Activated CD8-positive, alpha-beta memory T cell treated with anti-CD3 and anti-CD28 coated beads, Interleukin-2, amount 10 ng/mL, durations not matched to agents 7 days and 5 days (primary cell): ENCODE measurements around the gene TAS1R3. TPM values are rescaled to one million over a fixed set of nuclear protein-coding genes. Genes with fewer than 3 reads are reported as not detected.

ENCODE experiments used
- ATAC-seq: fragments of 150-1000 bp; cut with Tn5 transposase; one replicate; pipeline ENCODE4 v1.10.0; 2021; ENCODE audit warnings: moderate library complexity
- CTCF ChIA-PET: fragments of 350-600 bp; sonication (Branson Sonifier 250); formaldehyde crosslinking; loops from one replicate; lab custom pipeline; 2021; ENCODE audit warnings: antibody characterized with exemption; lab: Charles Lee
- DNase-seq: peaks from one replicate; pipeline ENCODE4 v3.0.0-alpha.2; 2020
- H3K27ac Mint-ChIP-seq: one replicate; pipeline ENCODE4 v1.8.0; 2021; ENCODE audit warnings: mild to moderate bottlenecking, mixed read lengths
- H3K27me3 Mint-ChIP-seq: one replicate; pipeline ENCODE4 v1.8.0; 2021; ENCODE audit warnings: mixed read lengths
- H3K36me3 Mint-ChIP-seq: one replicate; pipeline ENCODE4 v1.8.0; 2021; ENCODE audit warnings: mild to moderate bottlenecking, mixed read lengths
- H3K4me1 Mint-ChIP-seq: one replicate; pipeline ENCODE4 v1.8.0; 2021; ENCODE audit warnings: mixed read lengths
- H3K4me3 Mint-ChIP-seq: one replicate; pipeline ENCODE4 v1.8.0; 2021; ENCODE audit warnings: mild to moderate bottlenecking, moderate library complexity, mixed read lengths
- H3K9me3 Mint-ChIP-seq: one replicate; pipeline ENCODE4 v1.8.0; 2022; ENCODE audit warnings: low read depth, mixed read lengths
- total RNA-seq, 2 experiments: library from RNA; stranded (reverse); gene quantifications; one replicate each; pipeline ENCODE4 v1.2.3, GENCODE V29; 2021

TAS1R3 gene
- total RNA-seq, 2 experiments from 2014 or later: 0.77 to 0.82 TPM

DNA sequence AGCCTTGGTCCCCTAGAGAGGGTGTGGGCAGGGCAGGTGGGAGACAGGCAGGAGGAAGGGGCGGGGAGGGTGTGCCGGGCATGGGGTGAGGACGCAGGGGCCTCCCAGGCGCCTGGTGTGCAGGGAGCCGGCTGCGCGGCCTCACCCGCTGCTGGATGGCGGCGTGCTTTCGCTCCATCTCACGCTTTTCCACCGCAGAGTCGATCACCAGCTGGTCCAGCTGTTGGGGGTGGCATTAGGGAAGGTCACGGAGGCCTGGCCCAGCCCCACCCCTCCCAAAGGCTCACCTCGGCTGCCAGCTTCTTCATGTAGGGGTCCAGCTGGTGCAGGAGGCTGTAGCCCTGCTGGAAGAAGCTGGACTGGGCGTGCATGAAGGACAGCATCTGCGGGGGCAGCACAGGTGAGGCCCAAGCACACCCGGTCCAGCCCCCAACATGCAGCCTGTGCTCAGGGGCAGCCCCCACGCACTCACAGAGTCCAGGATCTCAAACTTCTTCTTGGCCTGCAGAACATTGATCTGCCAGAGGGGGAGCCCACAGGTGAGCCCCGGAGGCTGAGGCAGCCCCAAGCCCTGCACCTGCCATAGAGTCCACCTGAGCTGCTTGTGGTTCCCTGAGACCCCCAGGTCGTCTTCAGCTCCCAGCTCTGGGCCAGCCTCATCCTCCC, 31.3 kb upstream of the TAS1R3 start:
- DNase-seq (no peak), ATAC-seq (peak; percentile 63)
- H3K36me3 Mint-ChIP-seq: no peaks in the 10 kb centered on the region
- no peak overlapping the region for H3K4me3 Mint-ChIP-seq
- H3K9me3 Mint-ChIP-seq: no peaks in the 10 kb centered on the region
- no peaks in the 10 kb centered on the region for H3K27me3 Mint-ChIP-seq
- peaks cover 3% of the 10 kb centered on the region for H3K4me1 Mint-ChIP-seq
- CTCF ChIA-PET: interaction anchor here (1.0 to 1.2 kb wide), 4 partner anchors 13 to 178 kb away, joined by 3 read pairs; no protein-coding TSS in a partner anchor
- no peak overlapping the region for H3K27ac Mint-ChIP-seq

DNA sequence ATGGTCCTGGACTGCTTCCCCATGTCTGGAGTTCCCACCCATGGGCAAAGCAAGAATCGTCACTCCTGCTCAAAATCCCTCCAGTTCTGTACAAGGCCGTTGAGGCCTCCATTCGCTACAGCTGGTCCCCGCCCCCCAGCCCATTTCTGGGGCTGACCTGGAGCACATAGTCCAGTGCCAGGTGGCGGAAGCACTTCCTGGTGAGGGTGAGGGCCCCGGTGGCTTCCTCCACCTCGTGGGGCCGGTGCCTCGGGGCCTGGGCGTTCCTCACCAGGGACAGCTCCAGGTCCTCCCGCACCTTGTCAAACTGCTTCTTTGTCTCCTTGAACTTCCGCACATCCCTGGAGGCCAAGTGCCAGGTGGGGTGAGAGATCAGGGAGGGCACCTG, 30.7 kb upstream of the TAS1R3 start:
- CTCF ChIA-PET: interaction anchor here (1.0 to 1.2 kb wide), 4 partner anchors 13 to 178 kb away, joined by 3 read pairs; no protein-coding TSS in a partner anchor
- DNase-seq: no peak
- Mint-ChIP-seq H3K4me1 (peaks cover 5% of the 10 kb centered on the region), H3K4me3 (no peak overlapping the region), H3K27ac (no peak overlapping the region), H3K27me3 (no peaks in the 10 kb centered on the region), H3K9me3 (no peaks in the 10 kb centered on the region), H3K36me3 (no peaks in the 10 kb centered on the region)
- no peak for ATAC-seq

DNA sequence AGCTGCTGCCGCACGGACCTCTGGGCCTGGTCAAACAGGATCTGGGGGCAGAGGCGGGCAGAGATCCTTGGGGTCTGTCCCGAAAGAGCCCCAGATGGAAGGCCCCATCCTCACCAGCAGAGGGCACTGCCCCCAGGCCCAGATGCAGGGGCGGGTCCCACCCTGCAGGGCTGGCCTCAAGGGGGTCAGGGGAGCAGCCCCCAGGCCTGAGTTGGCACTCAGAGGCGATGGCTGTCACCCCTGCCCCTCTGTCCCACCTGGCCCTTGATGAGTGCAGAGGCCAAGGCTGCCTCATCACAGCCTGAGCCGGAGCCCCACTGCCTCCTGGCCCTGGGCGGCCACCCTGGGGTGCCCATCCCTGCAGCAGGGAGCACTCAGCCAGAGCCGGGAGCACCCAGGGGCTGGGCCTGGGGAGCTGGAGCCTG, 29.1 kb upstream of the TAS1R3 start:
- no peak for ATAC-seq
- Mint-ChIP-seq H3K9me3 (no peaks in the 10 kb centered on the region), H3K27ac (no peak overlapping the region), H3K4me3 (no peak overlapping the region), H3K36me3 (no peaks in the 10 kb centered on the region), H3K27me3 (no peaks in the 10 kb centered on the region), H3K4me1 (peaks cover 17% of the 10 kb centered on the region)
- CTCF ChIA-PET: no interaction called here
- DNase-seq: no peak

DNA sequence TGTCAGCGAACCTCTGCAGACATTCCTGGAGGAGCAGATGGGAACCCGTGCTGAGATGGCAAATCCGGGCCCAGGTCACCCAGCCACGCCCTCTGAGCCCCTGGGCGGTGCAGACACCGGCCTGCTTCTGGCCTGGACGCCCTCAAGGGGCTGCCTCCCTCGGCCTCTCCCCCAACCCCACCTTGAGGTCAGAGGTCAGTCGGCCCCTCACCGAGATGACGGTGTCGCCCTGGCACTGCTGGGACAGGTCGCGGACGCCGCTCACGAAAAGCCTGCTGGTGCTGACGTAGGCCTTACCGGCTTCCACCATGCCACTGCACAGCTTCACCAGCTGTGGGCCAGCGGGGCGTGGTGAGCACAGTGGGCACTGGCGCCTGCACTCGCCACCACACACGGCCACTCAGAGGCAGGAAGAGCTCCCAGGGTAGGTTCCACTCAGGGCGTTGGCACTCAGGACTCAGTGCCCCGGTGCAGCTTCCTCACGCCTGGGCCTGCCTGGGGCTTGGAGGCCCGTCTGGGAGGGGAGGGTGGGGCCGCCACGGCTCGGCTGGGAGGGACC, 28.1 kb upstream of the TAS1R3 start:
- Mint-ChIP-seq H3K4me1 (peaks cover 19% of the 10 kb centered on the region), H3K27ac (no peak overlapping the region), H3K9me3 (no peaks in the 10 kb centered on the region), H3K27me3 (no peaks in the 10 kb centered on the region), H3K4me3 (no peak overlapping the region), H3K36me3 (no peaks in the 10 kb centered on the region)
- DNase-seq (no peak), ATAC-seq (no peak)
- CTCF ChIA-PET: no interaction called here

DNA sequence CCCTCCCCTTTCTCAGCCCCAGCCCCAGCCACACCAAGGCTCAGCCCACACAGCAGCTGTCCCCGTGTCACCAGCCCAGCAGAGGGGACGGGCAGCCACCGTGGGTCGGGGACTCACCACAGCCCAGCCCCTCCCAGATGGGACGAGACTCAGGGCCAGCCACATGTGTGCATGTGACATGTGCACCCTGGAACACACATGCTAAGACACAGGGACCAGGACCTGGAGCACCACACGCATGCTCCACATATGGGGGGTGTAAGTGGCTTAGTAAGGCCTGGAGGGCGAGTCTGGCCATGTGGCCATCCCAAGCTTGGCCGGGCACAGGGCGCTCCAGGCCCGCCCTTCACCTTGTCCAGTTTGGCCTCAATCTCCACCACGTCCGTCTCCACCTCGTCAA, 27.3 kb upstream of the TAS1R3 start:
- Mint-ChIP-seq H3K9me3 (no peaks in the 10 kb centered on the region), H3K4me1 (peaks cover 19% of the 10 kb centered on the region), H3K27ac (no peak overlapping the region), H3K4me3 (no peak overlapping the region), H3K27me3 (no peaks in the 10 kb centered on the region), H3K36me3 (no peaks in the 10 kb centered on the region)
- ATAC-seq (no peak), DNase-seq (no peak)
- CTCF ChIA-PET: interaction anchor here (2.2 kb wide), 1 partner anchor 181 kb away, joined by 20 read pairs; no protein-coding TSS in a partner anchor

DNA sequence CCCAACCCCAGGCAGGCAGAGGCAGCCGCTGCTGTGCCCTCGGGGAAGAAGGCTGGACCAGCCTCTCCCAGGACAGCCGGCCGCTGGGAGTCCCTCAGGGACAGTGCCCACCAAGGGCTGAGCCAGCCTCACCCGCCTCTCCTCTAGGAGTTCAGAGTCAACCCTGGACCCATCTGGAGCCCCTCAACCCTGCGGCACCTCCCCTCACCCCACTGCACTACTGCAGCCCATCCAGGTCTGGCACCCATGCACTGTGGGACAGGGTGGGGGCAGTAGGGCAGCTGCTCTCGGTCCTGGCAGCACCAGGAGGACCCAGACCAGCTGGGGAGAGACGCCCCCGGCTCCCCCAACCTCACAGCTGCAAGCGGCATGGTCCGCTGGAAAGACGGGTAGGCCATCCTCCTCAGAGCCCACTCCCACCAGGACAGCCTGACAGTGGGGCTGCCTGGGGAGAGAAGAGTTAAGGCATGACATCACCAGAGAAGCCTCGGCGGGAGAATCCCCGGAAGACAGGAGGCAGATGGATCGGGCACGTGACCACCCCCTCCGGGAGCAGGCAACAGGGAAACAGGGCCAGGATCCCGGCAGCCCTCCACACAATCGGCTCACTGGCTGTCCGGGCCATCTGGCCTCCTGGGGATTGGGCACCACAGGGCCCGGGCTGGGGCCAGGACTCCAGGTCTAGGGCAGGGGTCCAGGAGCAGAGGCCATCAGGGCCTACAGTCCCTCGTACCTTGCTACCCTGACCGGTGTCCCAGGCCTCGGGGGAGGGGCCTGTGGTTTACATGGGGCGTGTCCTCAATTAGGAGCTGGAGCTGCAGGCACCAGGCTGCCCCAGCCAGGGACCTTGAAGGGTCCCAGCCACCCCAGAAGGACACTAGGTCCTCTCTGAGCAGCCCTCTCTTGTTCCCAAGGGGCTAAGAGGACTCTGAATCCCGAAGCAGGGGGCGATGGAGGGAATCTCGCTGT, 26.5 kb upstream of the TAS1R3 start:
- Mint-ChIP-seq H3K9me3 (no peaks in the 10 kb centered on the region), H3K4me3 (peak overlapping the region; percentile 85), H3K36me3 (no peaks in the 10 kb centered on the region), H3K27ac (peak overlapping the region; percentile 92), H3K4me1 (peaks cover 19% of the 10 kb centered on the region), H3K27me3 (no peaks in the 10 kb centered on the region)
- DNase-seq (no peak), ATAC-seq (no peak)
- CTCF ChIA-PET: interaction anchor here (0.6 to 2.2 kb wide), 12 partner anchors 8 to 241 kb away, joined by 3 to 20 read pairs (median 5); partner anchors contain the start of genes AURKAIP1 and CCNL2

DNA sequence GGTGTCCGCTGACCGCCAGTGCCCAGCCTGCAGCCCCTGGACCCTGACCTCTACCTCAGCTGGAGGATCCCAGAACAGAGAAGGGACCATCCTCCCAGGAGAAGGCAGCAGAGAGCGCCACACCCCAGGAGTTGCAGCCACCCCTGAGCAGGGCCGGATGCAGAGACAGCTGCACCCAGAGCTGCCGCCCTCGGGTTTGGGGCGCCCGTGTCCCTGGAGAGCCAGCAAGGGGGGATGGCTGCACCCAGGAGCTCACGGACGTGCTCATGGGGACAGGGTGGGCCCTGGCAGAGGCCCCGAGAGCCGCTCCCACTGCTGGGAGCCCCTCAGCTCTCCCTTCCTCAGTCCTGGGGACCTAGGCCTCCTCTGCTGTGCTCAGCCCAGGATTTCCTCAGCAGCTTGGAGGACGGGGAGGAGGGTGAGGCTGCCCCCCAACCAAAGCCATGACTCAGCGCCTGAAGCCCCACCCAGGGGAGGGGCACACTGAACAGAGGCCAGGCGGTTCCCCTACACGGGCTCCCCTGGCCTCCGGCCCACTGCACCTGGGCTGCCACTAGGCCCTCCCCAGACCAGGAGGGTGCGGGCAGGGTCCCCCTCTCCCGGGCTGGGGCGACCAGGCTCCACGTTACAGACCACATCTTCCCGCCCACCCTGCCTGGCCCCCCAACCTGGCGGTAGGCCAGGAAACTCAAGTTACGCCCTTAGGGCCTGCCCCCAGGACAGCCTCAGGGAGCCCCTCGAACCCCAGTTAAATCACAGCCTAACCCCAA, 25.6 kb upstream of the TAS1R3 start:
- Mint-ChIP-seq H3K4me1 (peaks cover 24% of the 10 kb centered on the region), H3K36me3 (no peaks in the 10 kb centered on the region), H3K9me3 (no peaks in the 10 kb centered on the region), H3K4me3 (peak overlapping the region; percentile 85), H3K27ac (peak overlapping the region; percentile 92), H3K27me3 (no peaks in the 10 kb centered on the region)
- ATAC-seq (peak; percentile 67), DNase-seq (peak; percentile 91)
- CTCF ChIA-PET: interaction anchor here (0.6 to 2.2 kb wide), 14 partner anchors 9 to 241 kb away, joined by 3 to 20 read pairs (median 4); partner anchors contain the start of genes AURKAIP1 and CCNL2

DNA sequence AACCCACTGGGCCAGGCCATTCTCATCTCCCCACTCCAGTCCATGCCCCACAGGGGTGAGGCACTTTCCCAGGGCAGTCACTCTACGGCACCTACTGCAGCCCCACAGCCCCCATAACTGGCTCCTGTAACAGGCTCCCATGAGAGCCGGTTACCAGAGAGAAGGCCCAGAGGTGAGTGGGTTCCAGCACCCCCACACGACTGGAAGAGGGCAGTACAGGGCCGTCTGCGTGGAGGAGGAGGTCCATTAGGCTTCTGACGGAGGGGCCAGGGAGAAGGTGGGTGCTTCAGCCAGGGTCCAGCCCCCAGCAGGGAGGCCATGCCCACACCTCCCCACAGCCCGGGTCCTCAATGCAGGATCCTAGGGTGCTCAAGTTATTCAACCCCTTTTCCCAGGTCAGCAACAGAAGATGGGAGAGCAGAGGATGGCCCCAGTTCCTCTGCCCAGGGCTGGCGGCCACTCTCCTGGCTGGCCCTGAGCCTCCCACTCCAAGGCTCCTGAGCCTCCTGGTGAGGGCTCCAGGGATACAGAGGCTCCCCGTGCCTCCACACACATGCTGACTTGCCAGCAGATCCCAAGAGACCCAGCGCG, 24.9 kb upstream of the TAS1R3 start:
- Mint-ChIP-seq H3K27ac (peak overlapping the region; percentile 92), H3K27me3 (no peaks in the 10 kb centered on the region), H3K9me3 (no peaks in the 10 kb centered on the region), H3K4me3 (peak overlapping the region; percentile 85), H3K36me3 (no peaks in the 10 kb centered on the region), H3K4me1 (peaks cover 24% of the 10 kb centered on the region)
- CTCF ChIA-PET: interaction anchor here (1.0 to 2.2 kb wide), 7 partner anchors 42 to 292 kb away, joined by 3 to 20 read pairs (median 5); partner anchors contain the start of genes AURKAIP1 and ISG15
- no peak for ATAC-seq
- peak; percentile 68 for DNase-seq

DNA sequence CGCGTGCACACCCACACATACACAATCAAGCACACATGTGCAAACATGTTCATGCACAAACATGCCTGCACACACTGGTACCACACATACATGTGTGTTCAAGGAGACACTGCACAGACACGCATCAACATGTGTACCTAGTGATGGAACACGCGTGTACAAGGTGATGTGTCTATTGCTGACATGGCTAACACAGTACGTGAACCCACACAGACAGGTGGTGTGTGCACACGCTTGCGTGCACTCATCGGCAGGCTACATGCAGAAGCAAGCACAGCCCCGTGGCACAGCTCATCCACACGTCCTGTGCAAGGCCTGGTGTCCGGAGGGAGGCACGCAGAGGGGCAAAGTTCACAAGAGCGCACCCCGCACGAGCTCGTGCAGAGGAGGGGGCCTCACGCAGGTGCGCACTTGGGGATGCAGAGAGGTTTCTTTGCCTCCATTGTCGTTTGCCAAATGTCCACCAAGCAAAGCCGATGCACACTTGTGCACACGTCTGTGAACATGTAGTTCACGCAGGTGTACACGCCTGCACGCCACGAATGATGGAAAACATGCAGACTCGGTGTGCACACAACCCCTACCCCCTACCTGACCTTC, 24.3 kb upstream of the TAS1R3 start:
- peaks cover 24% of the 10 kb centered on the region for H3K4me1 Mint-ChIP-seq
- DNase-seq: no peak
- no peaks in the 10 kb centered on the region for H3K9me3 Mint-ChIP-seq
- CTCF ChIA-PET: interaction anchor here (0.7 to 1.1 kb wide), 3 partner anchors 41 to 293 kb away, joined by 3 to 4 read pairs (median 3); partner anchors contain the start of gene ISG15
- no peaks in the 10 kb centered on the region for H3K27me3 Mint-ChIP-seq
- ATAC-seq: no peak
- H3K27ac Mint-ChIP-seq: peak overlapping the region; percentile 92
- no peaks in the 10 kb centered on the region for H3K36me3 Mint-ChIP-seq
- H3K4me3 Mint-ChIP-seq: peak overlapping the region; percentile 85

DNA sequence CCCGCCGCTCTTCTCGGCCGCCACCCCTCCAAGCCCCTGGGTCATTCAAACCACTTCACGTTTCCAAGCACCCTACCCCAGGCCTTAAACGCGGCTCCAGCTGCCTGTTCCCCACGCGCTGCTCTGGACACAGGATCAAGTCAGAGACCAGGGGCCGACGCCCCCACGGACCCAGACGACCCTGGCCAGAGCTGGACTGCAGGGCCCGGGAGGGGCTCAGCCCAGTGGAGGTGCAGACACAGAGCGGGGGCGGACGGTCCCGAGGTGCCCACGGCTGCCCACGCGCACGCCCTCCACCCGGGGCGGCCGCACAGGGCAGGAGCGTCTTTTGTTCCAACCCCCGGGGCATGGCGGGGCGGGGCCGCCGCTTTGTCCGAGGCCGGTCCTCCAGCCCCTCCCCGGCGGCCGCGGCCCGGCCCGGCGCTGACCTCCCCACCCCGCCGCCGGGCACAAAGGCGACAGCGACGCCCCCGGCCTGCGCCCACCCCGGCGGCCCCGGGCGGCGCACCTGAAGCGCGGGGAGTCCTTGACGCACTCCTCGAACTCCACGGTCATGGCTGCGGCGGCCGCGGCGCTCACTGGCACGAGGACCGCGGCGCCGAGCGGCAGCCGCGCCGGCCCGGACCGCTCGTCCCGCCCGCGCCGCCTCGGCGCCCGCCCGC, 23.7 kb upstream of the TAS1R3 start:
- H3K4me3 Mint-ChIP-seq: peak overlapping the region; percentile 85
- H3K36me3 Mint-ChIP-seq: no peaks in the 10 kb centered on the region
- peak overlapping the region; percentile 92 for H3K27ac Mint-ChIP-seq
- peak; percentile 1 for ATAC-seq
- peaks cover 24% of the 10 kb centered on the region for H3K4me1 Mint-ChIP-seq
- no peaks in the 10 kb centered on the region for H3K27me3 Mint-ChIP-seq
- no peak for DNase-seq
- CTCF ChIA-PET: interaction anchor here (0.7 to 1.1 kb wide), 3 partner anchors 41 to 294 kb away, joined by 3 to 4 read pairs (median 3); partner anchors contain the start of gene ISG15
- H3K9me3 Mint-ChIP-seq: no peaks in the 10 kb centered on the region

DNA sequence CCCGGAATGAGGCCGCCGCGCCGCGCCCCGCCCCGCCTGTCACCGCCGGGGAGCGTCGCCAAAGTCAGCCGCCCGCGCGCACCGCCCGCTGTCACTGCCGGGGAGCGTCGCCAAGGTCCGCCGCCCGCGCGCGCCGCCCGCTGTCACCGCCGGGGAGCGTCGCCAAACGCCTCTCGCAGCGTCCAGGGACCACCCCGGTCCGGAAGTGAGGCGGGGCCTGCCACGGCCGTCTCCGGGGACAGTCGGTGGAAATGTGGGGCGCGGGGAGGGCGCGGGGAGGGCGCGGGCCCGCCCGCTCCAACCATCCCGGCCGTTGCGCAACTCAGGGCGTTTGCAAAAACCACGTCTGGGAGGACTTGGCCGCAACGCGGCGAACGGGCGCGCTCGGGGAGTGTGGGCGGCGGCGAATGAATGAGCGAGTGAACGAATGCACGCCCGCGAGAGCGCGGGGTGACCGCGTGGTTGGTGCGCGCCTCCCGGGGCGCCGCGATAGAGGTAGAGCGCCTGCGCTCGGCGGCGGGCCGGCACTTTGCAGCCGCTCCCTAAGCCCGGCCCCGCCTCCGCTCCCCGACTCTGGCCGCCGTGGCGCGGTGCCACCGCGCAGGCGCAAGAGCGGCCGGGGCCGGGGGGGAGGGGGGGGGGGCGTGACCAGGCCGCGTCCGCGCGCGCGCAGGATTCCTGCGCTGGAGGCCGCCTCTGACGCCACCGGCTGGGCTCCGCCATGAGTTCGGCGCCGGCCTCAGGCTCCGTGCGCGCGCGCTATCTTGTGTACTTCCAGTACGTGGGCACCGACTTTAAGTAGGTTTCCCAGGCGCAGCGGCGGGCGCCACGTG, 22.9 kb upstream of the TAS1R3 start, which contains the start of the genes ACAP3 and PUSL1:
ACAP3 (minus strand) TSS at position 8 of the 833 bp plus-strand sequence. CDS start 115 bp downstream, outside the sequence.
PUSL1 (plus strand) TSS at position 675 of the 833 bp plus-strand sequence; CDS start at position 722, 47 bp downstream.
- ATAC-seq: peak; percentile 66
- Mint-ChIP-seq H3K27ac (peak within 1 kb of the TSS; percentile 92), H3K4me3 (peak within 1 kb of the TSS; percentile 85), H3K27me3 (no peaks in the 10 kb centered on the region), H3K4me1 (peaks cover 24% of the 10 kb centered on the region), H3K9me3 (no peaks in the 10 kb centered on the region), H3K36me3 (no peaks in the 10 kb centered on the region)
- CTCF ChIA-PET: no interaction called here
- DNase-seq: peak; percentile 91
